ENCODE data around the gene WIPF1. TPM values are rescaled to one million over a fixed set of nuclear protein-coding genes. Genes with fewer than 3 reads are reported as not detected.
A peak's percentile ranks its signal among the peaks of the same experiment; 100 is the strongest.

Gene WIPF1
- total RNA-seq, 2 donors from 2014 or later = 7.2 to 19.0 TPM

GRCh38 chr2:174573621-174574081 lies 24.0 kb downstream of the WIPF1 start:
- DNase-seq (ENCODE audit: low spot score) = peak; percentile 49
- Histone ChIP-seq H3K9me3 (no peaks in the 10 kb centered on the region), H3K4me3 (no peak overlapping the region), H3K27ac (peak overlapping the region; percentile 16 to 46), H3K36me3 (peaks cover 3 to 6% of the 10 kb centered on the region in 2 donors), H3K4me1 (replicated peaks) (no peaks in the 10 kb centered on the region), H3K27me3 (replicated peaks; ENCODE audit: insufficient read depth) (no peaks in the 10 kb centered on the region)
- intact Hi-C loops (cut with DNase I) = no loop called here
- 57% methylated on average over 6 of the region's 6 CpGs for WGBS
- TF ChIP-seq CTCF (IDR thresholded peaks at IDR 0.05) = no peak
- TF ChIP-seq POLR2AphosphoS5 (IDR thresholded peaks at IDR 0.05) = peak; percentile 22
- no peak for TF ChIP-seq POLR2A (IDR thresholded peaks at IDR 0.05)

DNA sequence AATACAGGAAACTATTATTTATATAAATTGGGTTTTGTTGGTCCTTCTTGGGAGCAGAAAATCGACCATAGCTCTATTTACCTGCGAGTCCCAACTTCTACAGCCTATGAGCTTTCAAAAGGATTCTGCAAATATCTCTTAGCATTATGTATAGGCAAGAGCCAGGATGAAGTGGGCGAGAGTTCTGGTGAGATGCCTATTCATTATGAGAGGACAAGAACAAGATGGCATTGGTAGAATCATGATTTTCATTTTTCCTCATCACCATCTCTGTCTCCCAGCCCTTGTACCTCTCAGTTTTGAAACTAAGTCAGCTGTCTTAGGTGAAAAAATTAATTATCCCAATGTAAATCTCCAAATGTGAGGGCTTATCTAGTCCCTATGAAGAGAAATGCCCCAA lies 25.0 kb downstream of the WIPF1 start:
- Histone ChIP-seq H3K4me1 (replicated peaks) (no peaks in the 10 kb centered on the region), H3K9me3 (no peaks in the 10 kb centered on the region), H3K27ac (no peak overlapping the region), H3K4me3 (no peak overlapping the region), H3K27me3 (replicated peaks; ENCODE audit: insufficient read depth) (no peaks in the 10 kb centered on the region), H3K36me3 (peaks cover 3 to 6% of the 10 kb centered on the region in 2 donors)
- 86% methylated on average over 3 of the region's 3 CpGs for WGBS
- intact Hi-C loops (cut with DNase I) = no loop called here
- no peak for TF ChIP-seq POLR2A (IDR thresholded peaks at IDR 0.05)
- TF ChIP-seq CTCF (IDR thresholded peaks at IDR 0.05) = no peak
- no peak for TF ChIP-seq POLR2AphosphoS5 (IDR thresholded peaks at IDR 0.05)
- no peak for DNase-seq (ENCODE audit: low spot score)

DNA sequence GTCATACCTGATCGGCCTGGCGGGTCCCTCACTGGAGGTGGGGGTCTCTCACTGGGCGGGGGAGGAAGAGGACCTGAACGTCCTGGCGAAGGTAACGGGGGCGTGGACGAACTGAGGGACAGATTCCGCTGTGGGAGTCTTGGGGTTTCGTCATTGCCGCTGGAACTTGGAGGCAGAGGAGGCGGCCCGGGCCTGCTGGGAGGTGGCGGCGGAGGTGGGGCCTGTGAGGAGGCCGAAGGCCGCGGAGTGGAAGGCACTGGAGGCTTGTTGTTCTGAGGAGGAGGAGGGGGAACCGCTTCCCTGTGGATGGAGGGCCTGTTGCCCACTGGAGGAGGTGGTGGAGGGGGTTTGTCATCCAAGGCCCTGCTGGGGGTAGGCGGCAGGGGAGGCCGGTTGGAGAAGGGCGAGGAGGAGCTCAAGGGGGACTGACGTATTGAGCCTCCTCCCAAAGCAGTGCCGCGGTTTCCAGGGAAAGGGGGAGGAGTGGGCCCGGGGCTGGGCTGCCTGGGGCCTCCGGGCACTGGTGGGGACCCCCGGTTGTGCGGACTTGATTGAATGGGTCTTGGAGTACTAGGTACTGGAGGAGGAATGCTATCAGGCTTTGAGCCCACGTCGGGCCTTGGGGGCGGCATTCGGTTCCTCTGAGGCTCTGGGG lies 25.8 kb downstream of the WIPF1 start:
- DNase-seq (ENCODE audit: low spot score) = no peak
- no peaks in the 10 kb centered on the region for H3K4me1 ChIP-seq (replicated peaks)
- 91% methylated on average over 33 of the region's 33 CpGs for WGBS
- intact Hi-C loops (cut with DNase I) = no loop called here
- no peak for TF ChIP-seq POLR2AphosphoS5 (IDR thresholded peaks at IDR 0.05)
- no peak for TF ChIP-seq CTCF (IDR thresholded peaks at IDR 0.05)
- no peak for TF ChIP-seq POLR2A (IDR thresholded peaks at IDR 0.05)
- H3K27me3 ChIP-seq (replicated peaks; ENCODE audit: insufficient read depth) = no peaks in the 10 kb centered on the region
- H3K27ac ChIP-seq = no peak overlapping the region
- H3K9me3 ChIP-seq = no peaks in the 10 kb centered on the region
- H3K36me3 ChIP-seq = peaks cover 3 to 6% of the 10 kb centered on the region in 2 donors
- H3K4me3 ChIP-seq = no peak overlapping the region

- no peak for DNase-seq (ENCODE audit: low spot score)
- intact Hi-C loops (cut with DNase I) = no loop called here
- Histone ChIP-seq H3K36me3 (peaks cover 3 to 6% of the 10 kb centered on the region in 2 donors), H3K4me1 (replicated peaks) (no peaks in the 10 kb centered on the region), H3K27ac (no peak overlapping the region), H3K4me3 (no peak overlapping the region), H3K9me3 (no peaks in the 10 kb centered on the region), H3K27me3 (replicated peaks; ENCODE audit: insufficient read depth) (no peaks in the 10 kb centered on the region)
- WGBS = 96% methylated on average over 8 of the region's 8 CpGs
- TF ChIP-seq CTCF (IDR thresholded peaks at IDR 0.05) = no peak
- TF ChIP-seq POLR2AphosphoS5 (IDR thresholded peaks at IDR 0.05) = no peak
- TF ChIP-seq POLR2A (IDR thresholded peaks at IDR 0.05) = no peak
These were observed 27.2 kb downstream of the WIPF1 start for GRCh38 chr2:174570318-174570958.

GRCh38 chr2:174569678-174570077 lies 27.9 kb downstream of the WIPF1 start:
- H3K4me1 ChIP-seq (replicated peaks) = no peaks in the 10 kb centered on the region
- intact Hi-C loops (cut with DNase I) = no loop called here
- no peak overlapping the region for H3K4me3 ChIP-seq
- DNase-seq (ENCODE audit: low spot score) = no peak
- TF ChIP-seq POLR2AphosphoS5 (IDR thresholded peaks at IDR 0.05) (no peak), POLR2A (IDR thresholded peaks at IDR 0.05) (no peak), CTCF (IDR thresholded peaks at IDR 0.05) (no peak)
- no peaks in the 10 kb centered on the region for H3K9me3 ChIP-seq
- no peaks in the 10 kb centered on the region for H3K27me3 ChIP-seq (replicated peaks; ENCODE audit: insufficient read depth)
- H3K36me3 ChIP-seq = peaks cover 3 to 6% of the 10 kb centered on the region in 2 donors
- no peak overlapping the region for H3K27ac ChIP-seq
- 0% methylated on average over 1 of the region's 1 CpG for WGBS
